Kidney glomerular epithelial cell (primary cell): ENCODE data around the gene FOXB1.

ENCODE experiments used
- DNase-seq: peaks from one replicate; lab custom pipeline; 2025; lab: John Stamatoyannopoulos, UW

FOXB1 gene

GRCh38 chr15:60004009-60004845 is at the start of gene FOXB1:
FOXB1 (plus strand) TSS chr15:60004311; CDS start chr15:60004964, 653 bp downstream.
- DNase-seq = no peak

DNA sequence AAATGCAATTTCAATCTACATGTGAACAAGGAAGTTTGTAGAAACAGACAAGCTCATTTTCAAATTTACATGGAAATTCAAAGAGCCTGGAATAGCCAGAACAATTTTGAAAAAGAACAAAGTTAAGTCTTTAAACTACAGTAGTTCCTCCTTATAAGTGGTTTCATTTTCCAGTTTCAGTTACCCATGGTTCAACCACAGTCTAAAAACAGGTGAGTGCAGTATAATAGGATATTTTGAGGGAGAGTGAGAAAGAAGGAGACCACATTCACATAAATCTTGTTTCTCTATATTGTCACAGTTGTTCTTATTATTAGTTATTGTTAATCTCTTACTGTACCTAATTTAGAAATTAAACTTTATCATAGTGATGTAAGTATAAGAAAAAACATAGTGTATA is 45.8 kb upstream of the FOXB1 start:
- no peak for DNase-seq

DNA sequence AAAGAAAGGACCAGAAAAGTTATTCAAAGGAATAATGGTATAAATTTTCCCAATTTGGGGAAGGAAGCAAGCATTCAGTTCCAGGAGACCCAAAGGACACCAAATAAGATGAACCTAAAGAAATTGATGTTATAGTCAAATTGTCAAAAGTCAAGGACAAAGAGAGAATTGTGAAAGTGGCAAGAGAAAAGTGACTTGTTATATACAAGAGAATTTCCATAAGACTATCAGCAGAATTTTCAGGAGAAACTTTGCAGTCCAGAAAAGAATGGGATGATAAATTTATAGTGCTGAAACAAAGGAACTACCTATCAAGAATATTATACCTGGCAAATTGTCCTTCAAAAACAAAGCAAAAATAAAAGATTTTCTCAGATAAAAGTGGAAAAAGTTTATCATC is 43.8 kb upstream of the FOXB1 start:
- DNase-seq = no peak

DNA sequence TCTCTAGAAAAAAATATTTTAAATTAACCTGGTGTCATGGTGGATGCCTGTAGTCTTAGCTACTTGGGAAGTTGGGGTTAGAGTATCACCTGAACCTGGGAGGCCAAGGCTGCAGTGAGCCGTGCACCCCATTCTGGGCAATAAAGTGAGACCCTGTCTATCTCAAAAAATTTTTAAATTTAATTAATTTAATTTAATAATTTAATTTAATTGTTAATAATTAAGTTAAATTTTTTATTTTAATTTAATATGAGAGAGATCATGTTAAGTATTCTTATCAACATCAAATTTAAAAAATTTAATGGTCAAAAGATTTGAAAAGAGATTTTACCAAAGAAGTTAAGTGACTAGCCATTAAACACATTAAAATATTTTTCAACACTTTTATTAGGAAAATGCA is 40.8 kb upstream of the FOXB1 start:
- no peak for DNase-seq

- DNase-seq = no peak
Measured at GRCh38 chr15:59963925-59964324, 40.2 kb upstream of the FOXB1 start.

- DNase-seq = no peak
Measured at GRCh38 chr15:59965741-59966140, 38.4 kb upstream of the FOXB1 start.

- no peak for DNase-seq
Measured at GRCh38 chr15:59966262-59966661, 37.8 kb upstream of the FOXB1 start.

DNA sequence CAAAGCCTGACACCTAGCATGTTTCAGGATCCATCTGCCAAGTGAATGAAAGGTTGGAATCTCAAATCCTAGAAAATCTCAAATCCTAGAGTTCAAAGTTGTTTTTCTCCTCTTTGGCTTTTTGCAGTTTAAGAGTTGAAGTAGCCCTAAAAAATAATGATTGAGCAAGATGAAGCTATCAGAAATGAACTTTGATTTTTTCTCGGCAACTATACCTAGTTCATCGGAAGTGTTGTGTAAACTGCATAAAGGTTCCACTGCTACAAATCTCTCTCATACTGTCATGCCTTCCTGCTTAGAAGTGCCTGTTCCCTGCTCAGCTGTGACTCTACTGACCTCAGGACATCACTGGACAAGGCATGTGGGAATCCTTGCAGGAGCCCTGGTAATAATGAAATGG is 35.8 kb upstream of the FOXB1 start:
- DNase-seq = no peak

GRCh38 chr15:59972241-59972640 is 31.9 kb upstream of the FOXB1 start:
- no peak for DNase-seq

GRCh38 chr15:59976480-59977271 is 27.4 kb upstream of the FOXB1 start:
- no peak for DNase-seq

DNA sequence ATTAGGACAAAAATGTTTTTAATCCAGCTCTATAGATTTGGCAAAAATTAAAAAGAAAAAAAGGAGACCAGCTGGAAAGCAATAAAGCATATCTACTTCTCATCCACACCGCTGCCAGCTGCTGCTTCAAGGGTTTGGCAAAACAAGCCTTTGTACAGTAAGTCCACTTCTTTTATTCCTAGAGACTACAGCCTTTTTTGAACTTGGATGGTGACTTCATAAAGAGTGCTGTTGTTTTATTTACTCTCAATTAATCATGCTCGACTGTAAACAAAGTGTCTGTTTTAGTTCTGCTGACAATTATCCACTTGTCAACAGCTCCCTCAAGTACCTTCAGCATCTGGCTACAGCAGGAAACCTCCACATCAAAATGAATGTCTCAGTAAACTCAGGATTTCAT is 12.3 kb upstream of the FOXB1 start:
- DNase-seq = no peak

- no peak for DNase-seq
Measured at GRCh38 chr15:59993041-59993750, 10.9 kb upstream of the FOXB1 start.

DNA sequence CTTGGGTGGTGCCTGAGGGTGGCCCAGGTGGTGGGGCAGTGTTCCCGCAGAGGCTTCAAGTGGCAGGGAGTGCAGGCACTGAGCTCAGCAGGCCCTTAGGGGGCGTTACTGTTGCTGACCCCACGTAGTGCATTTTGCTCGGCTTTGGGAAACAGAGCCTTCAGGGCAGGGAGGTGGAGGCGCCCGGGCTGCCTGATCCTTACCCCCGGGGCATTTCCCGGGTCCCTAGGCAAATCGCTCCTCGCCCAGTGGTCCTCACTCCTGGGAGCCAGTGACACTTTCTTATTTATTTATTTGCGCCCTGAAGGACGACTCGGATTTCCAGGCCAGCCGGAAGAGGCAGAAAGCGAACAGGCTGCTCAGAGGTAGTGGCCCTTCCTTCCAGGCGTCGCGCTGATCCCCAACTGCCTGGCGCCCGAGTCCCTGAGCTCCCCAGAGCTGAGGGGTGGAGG is 10.1 kb upstream of the FOXB1 start:
- DNase-seq = no peak

DNA sequence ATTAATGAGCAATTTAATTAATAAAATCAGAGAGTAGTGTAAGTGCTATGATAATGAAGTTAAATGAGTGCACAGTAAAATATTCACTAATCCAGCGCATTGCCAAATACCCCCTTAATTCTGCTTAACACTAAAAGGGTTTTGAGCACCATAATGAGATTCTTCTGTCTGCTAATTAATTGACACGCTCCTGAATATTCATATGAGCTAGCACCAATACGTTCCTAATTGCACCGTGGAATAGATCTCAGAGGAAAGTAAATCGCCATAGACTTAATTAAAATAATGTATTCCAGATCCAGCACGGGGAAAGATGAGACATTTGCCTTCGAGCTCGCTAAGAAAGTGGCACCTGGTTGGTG is 9.6 kb upstream of the FOXB1 start:
- DNase-seq = no peak

GRCh38 chr15:59994888-59995557 is 9.1 kb upstream of the FOXB1 start:
- DNase-seq = no peak

GRCh38 chr15:59995568-59996297 is 8.4 kb upstream of the FOXB1 start:
- DNase-seq = no peak

DNA sequence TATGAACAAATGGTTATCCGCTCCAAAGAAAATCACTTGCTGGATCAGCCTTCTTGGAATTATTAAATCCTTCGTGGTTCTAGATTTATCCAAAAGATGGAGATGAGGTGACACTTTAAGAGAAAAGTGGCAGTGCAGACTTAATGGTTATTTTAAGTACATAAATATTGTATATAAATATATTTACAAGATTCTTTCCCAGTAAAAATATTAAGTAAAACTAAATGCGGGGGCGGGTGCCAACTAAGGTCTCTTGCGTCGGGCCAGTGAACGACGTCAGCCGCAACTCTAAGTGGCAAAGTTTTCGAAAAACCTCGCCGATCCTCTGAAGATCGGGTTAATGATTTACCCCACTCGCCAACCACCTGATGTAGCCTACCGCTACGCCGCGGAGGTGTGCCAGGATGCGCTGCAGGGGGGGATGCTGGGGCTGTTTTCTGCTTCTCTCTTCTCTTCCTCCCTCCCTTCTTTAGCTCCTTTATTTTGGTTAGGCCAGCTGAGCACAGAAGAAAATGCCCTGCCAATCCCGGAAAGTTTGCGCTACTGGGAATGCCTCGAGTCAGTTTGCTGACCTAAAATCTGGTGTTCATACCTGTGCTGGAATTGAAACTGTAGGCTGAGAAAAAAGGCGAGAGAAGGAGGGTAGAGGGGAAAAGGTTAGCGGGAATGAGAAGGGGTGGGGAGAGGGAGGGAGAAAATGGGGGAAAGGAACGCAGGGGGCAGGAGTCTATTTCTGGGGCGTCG is 7.6 kb upstream of the FOXB1 start:
- DNase-seq = no peak

DNA sequence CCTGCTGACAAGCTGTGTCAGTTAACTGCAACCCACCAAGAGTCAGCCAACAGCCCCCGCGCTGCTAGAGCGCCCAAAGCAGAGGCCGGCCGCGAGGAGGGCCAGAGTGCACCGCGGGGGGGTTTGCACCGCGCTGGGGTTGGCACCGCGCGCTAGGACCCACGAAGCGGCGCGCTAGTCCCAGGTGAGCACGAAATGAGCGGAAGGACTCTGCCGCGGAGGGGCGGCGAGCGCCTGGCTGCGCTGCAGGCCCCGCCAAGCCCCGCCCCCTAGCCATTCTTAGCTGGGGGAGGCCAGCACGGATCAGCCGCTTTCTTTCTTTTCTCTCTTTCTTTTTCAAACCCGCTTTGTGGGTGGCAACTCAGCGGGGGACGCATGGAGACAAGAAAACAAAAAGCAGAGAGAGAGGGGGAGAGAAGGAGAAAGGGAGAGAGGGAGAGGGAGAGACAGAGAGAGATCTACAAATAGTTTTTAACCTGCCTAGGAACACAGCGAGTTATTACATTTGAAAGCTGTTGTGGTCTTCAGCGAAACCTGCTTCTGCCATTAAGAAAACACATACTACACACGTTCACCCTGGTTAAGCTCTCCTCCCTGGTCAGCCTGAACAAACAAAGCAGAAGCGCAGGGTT is 6.9 kb upstream of the FOXB1 start:
- DNase-seq = no peak

- DNase-seq = no peak
Measured at GRCh38 chr15:59998305-59998949, 5.7 kb upstream of the FOXB1 start.
